ENCODE data around the gene SEC24A.

DNA sequence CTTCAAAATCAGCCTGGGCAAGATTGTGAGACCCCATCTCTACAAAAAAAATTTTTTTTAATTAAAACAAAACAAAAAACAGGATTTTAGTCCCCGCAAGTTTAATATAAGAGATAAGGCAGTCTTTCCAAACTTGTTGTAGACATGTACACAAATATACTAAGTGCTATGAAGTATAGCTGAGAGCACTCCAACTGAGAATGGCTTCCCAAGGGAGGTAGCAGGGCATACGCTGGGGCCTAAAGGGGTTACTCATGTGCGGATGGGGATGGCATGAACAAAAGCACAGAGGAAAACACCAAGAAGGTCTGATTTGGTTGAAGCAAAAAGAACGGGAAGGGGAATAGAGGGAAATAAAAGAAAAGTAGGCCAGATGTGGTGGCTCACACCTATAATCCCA, 37.1 kb upstream of the SEC24A start:
- TF ChIP-seq CTCF (IDR thresholded peaks at IDR 0.05) (no peak), POLR2AphosphoS5 (IDR thresholded peaks at IDR 0.05) (no peak), POLR2A (IDR thresholded peaks at IDR 0.05; ENCODE audit: low read depth) (no peak)

Measured in esophagus muscularis mucosa (tissue), 3 donors.